HG02623 (cell line): Measurements from ENCODE around the gene PTPRU.

Experiments used
- ATAC-seq: cut with Tn5 transposase; IDR thresholded peaks from one replicate; pipeline ENCODE4 v1.9.1; 2021; ENCODE audit warnings: moderate library complexity; ENCODE audit not compliant: unreplicated experiment

Gene PTPRU

DNA sequence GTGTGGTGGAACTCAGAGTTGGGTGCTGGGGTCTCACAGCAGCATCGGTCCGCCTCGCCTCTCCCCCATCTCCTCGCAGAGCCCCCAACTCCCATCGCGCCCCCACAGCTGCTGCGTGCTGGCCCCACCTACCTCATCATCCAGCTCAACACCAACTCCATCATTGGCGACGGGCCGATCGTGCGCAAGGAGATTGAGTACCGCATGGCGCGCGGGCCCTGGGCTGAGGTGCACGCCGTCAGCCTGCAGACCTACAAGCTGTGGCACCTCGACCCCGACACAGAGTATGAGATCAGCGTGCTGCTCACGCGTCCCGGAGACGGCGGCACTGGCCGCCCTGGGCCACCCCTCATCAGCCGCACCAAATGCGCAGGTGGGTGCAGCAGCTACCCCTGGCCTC, 24.2 kb downstream of the PTPRU start:
- no peak for ATAC-seq

DNA sequence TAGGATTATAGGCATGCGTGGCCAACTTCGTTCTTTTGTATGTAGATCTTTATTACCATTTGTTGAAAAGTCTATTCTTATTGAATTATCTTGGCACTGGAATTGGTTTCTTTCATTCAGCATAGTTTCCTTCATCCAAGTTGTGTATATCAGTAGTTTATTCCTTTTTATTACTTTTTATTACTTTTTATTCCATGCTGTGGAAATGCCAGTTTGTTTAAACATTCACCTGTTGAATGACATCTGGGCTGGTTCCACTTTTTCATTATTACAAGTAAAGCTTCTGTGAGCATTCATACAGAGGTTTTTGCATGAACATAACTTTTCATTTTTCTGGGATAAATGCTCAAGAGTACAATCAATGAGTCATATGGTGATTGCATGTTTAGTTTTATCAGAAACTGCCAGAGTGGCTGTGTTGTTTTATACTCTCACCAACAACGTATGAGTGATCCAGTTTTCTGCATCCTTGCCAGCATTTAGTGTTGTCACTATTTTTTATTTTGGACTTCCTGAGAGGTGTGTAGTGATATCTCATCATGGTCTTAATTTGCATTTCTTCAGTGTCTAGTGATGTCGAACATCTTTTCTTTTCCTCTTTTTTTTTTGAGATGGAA, 28.6 kb downstream of the PTPRU start:
- no peak for ATAC-seq

- no peak for ATAC-seq
Measured at GRCh38 chr1:29266912-29267311, 30.6 kb downstream of the PTPRU start.

GRCh38 chr1:29267321-29268070, 31.2 kb downstream of the PTPRU start:
- no peak for ATAC-seq

GRCh38 chr1:29269382-29269781, 33.1 kb downstream of the PTPRU start:
- ATAC-seq, result no peak

- ATAC-seq, result no peak
Measured at GRCh38 chr1:29270929-29271521, 34.7 kb downstream of the PTPRU start.

DNA sequence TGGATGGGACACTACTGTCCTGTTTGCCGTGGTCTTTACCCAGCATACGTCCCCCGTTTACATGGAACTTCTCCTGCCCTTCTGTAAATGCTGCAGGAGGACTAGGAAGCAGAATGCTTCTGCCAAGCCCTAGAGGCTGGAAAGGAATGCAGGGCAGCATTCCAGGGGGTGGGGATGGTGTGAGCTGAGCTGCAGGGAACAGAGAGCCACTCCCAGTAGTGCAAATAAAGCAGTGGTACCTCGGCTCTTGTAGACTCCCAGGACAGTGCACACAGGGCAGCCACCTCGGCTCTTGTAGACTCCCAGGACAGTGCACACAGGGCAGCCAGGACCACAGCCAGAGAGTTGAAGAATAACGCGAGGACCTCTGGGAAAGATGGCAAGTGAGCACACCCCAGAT, 35.4 kb downstream of the PTPRU start:
- ATAC-seq, result no peak

GRCh38 chr1:29272147-29272907, 36.0 kb downstream of the PTPRU start:
- ATAC-seq, result no peak

GRCh38 chr1:29275435-29275834, 39.1 kb downstream of the PTPRU start:
- no peak for ATAC-seq

- no peak for ATAC-seq
Measured at GRCh38 chr1:29278124-29278523, 41.8 kb downstream of the PTPRU start.

GRCh38 chr1:29279406-29279805, 43.1 kb downstream of the PTPRU start:
- no peak for ATAC-seq

DNA sequence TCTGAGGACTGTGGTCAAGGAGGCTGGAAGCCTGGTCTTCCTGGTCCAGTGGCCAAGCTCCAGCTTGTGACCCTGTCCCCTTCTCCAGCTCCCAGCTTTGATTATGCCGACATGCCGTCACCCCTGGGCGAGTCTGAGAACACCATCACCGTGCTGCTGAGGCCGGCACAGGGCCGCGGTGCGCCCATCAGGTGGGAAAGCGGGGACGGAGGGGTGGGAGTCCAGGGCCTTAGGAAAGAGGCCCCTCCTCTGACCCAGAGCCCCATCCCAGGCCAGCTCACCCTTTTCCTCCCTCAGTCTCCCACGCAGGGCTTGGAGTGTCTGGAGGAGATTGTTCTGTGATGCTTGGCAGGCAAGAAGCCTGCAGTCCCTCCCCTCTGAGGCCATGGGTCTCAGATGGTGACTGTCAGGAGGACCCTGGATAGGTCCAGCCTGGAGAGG, 43.6 kb downstream of the PTPRU start:
- ATAC-seq, result no peak

DNA sequence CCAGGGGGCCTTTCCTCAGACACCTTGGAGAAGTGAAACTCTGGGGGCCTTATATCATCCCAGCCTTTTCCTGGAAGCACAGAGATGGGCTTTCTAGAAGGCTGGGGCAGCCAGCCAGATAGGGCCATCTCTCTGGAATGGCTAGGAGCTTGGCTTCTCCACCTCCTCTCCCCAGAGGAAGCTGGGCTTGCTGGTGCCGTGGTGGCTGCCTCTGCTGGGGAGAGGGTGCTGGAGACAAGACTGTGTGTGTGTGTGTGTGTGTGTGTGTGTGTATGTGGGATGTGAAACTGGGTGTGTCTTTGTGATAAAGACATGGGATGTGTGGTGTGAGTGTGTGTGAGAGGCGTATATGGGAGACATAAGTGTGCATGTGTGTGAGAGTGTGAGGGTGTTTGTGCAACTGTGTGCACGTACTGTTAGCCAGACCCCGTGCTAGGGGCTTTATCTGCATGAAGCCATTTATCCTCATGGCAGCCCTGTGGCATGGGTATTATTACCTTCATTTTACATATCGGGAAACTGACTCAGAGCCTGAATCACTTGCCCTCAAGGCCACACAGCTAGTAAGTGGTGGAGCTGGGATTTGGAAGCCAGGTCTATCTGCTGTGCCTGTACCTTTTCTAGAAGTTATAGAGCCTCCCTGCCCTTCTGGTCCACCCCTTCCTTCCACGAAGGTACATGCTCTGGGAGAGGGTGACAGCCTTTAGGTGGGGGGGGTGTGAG, 44.2 kb downstream of the PTPRU start:
- ATAC-seq, result no peak

- ATAC-seq, result no peak
Measured at GRCh38 chr1:29281571-29281970, 45.2 kb downstream of the PTPRU start.

DNA sequence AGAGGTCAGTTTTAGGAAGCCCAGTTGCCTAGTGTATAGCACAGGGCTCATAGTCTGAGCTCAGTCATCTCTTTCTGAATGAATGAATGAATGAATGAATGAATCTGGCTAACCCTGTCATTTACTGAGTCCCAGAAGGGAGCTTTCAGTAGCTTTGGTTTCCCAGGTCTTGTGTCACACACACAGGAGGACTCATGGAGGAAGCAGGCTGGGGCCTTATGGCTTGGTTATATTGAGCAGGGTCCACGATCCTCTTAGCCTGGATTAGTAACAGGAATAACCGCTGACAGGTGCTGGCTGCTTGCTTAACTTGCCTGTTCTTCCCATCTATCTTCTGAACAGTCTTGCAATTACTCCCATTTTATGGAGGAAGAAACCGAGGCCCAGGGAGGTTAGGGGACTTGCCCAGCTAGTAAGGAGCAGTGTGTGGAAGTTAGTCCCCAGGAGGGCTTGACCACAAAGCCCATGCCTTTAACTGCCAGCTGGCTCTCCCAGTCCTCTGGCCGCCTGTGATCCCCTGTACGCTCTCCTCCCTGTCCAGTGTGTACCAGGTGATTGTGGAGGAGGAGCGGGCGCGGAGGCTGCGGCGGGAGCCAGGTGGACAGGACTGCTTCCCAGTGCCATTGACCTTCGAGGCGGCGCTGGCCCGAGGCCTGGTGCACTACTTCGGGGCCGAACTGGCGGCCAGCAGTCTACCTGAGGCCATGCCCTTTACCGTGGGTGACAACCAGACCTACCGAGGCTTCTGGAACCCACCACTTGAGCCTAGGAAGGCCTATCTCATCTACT, 46.0 kb downstream of the PTPRU start:
- ATAC-seq, result no peak

DNA sequence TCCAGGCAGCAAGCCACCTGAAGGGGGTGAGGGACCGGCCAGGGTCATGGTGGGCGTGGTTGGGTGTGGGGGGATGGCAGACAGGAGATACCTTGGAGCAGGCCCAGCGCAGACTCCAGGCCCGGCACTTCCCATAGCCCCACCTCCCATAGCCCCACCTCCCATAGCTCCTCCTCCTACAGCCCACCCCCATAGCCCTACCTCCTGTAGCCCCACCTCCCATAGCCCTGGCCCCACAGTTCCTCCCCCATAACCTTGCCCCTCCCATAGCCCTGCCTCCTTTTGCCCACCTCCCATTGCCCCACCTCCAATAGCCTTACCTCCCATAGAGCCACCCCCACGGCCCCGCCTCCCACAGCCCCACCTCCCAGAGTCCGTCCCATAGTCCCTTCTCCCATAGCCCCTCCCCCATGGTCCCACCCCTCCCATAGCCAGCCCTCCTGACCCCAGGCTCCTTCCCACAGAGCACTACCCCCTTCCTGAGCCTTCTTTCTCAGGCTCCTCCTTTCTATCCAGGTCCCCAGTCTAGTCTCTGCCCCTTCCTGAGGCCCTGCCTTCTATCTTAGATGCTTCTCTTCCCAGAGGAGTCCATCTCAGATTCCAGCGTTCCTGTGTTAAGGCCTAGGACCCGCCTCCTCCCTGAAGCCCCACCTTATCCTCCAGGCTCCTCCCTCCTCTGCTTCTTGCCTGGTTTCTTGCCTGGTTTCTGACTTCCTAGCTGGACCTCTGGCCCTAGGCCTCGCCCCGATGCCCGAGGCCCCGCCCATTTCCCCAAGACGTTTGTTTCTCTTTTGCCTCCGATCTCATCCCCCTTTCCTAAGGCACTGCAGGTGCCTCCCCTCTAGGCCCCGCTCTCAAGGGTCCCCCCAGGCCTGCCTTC, 46.8 kb downstream of the PTPRU start:
- no peak for ATAC-seq

- ATAC-seq, result no peak
Measured at GRCh38 chr1:29283804-29284195, 47.5 kb downstream of the PTPRU start.

GRCh38 chr1:29284286-29284960, 48.1 kb downstream of the PTPRU start:
- ATAC-seq, result no peak
